ENCODE measurements around the gene GSG1.

Gene GSG1

GRCh38 chr12:13103391-13104033 lies at the start of gene GSG1:
GSG1 (minus strand) TSS chr12:13103667; CDS start chr12:13103512, 155 bp downstream.
- no peak for DNase-seq

DNA sequence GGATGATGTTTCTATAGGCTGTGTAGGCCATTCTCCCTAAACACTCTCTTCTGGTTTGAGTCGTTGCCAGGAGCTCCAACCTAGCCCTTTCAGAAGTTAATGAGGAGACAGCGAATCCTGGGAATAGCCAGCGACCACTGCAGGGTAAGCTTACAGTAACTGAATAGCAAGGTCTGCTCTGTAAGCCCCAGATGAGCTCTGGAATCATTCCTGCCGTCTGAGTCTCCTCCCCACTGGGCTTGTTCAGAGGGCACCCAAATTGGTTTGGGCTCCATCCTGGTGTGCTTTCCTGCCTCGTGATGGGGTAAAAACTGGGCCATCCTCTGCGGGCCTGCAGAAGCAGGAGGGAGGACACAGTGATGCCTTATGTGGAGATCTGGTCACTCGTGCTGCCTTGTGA lies 49.7 kb upstream of the GSG1 start:
- DNase-seq, result no peak

GRCh38 chr12:13152756-13153155 lies 49.3 kb upstream of the GSG1 start:
- no peak for DNase-seq

DNA sequence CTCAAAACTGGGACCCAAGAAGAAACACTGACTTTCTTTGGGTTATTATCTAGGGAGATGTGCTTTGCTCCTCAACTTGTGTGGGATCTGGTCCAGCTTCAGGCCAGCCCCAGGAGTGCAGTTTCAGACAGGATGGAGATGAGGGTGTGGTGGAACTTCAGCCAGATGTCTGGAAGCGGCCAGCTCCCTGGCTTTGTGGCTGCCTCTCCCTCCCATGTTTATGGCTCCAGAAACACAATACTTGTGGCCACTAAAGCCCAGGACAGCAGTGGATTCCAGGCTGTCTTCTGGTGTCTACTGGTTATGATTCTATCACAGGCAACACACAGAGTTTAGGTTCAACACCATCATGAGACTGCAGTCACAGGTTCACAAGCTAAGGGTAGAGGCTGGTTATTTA lies 48.8 kb upstream of the GSG1 start:
- no peak for DNase-seq

GRCh38 chr12:13149411-13149810 lies 45.9 kb upstream of the GSG1 start:
- no peak for DNase-seq

DNA sequence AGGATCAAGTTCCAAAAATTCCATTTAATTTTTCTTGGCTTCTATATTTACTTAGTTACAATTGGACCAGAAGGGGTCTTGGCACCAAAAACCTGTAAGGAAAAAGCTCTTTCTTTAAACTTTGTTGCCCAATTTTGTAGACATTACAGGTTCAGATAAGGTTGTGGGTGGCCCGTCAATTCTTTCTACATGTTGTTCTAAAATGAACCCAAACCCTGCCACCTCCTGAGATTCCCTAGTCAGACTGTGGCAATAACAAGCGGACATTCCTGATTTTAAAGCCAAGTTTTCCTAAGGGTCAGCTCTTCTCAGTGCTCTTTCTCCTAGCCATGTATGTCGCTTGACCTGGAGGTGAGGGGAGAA lies 45.0 kb upstream of the GSG1 start:
- DNase-seq, result no peak

DNA sequence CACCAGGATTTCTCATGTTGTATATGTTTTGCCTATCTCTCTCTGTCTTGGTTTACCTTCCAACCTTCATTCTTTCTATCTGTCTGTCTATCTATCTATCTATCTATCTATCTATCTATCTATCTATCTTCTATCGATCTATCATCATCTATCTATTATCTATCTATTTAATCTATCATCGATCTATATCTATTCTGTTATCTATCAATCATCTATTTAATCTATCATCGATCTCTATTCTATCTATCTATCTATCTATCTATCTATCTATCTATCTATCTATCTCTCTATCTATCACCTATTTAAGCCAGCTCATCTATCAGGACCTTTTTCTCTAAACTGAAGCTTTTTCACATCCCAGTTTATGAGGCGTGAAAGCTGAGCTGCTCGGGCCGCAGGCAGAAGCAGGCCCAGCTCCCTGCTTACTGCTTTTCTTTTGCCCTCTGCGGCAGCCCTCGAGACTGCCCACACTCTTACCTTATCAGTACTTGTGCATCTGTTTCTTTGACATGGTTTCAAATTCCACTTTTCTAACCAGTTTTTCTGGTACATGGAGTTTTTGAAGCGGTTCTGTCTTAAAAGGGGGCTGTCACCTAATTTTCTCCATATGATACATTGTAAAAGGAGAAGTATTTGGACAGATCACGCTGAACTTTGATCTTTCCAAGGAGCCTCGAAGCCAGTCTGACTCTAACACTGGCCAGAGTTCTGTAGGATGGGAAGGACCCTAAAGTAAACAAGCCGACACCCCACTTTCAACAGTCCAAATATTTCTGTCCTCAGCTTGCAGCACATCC lies 44.4 kb upstream of the GSG1 start:
- DNase-seq, result no peak

- DNase-seq, result no peak
These were observed 43.0 kb upstream of the GSG1 start for GRCh38 chr12:13146336-13146938.

DNA sequence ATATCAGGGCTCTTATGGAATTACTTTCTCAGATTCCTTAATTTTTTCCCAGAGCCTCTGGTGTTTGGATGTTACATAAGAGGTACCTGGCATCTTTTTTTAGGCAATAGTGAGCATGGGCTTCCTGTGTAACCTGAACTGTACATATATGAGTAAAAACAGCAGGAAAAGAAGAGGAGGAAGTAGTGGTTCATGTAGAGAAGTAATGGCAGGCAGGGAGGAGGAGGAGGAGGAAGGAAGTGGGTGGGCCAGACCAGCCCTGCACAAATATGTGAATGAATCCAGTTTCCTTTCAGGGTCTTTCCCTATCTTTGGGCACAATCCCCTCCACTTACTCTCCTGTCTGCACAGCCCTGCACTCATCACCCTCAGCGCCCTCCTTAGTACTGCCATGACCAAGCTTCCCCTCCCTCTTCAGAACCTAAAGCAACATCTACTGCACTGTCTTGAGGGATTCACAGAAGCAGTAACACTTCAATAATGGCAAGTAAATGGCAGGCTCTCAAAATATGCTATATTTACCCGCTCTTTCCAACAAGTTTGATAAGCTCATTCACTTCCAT lies 40.9 kb upstream of the GSG1 start:
- DNase-seq, result no peak

- DNase-seq, result no peak
These were observed 39.3 kb upstream of the GSG1 start for GRCh38 chr12:13142747-13143146.

- no peak for DNase-seq
These were observed 38.2 kb upstream of the GSG1 start for GRCh38 chr12:13141686-13142085.

DNA sequence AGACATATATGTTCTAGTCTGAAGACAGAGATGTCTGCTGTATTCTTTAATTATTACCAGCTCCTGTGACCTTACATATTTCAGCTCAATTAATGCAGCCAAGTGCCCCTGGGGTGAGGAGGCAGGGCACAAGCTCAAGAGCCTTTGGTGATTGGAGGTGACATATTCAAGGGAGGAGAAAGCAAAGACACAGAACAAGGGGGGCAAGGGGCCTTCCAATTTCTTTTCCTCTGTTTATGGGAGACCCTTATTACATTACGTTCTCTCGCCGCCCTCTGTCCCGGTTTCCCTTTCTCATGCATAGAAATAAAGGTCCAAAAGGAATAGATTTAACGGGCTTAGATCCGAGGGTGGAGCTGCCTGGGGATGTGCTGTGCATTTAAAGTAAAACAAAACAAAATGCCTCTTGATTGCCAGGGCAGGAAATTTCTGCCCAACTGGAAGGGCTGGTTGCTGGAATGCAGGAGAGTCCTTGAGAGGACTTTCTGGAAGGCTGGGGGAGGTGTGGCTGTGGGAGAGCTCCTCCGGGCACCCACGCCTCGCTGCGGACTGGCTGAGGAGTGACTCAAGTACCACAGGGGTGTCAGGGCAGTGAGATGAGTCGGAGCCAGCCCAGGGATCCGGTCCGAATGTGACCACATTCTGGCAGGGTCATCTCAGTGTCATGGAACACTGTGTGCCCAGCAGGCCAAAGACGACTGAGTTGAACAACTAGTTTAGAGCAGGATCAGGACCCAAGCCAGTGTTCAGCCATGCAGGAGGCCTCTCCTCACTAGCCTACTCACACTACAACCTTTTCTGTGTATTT lies 32.1 kb upstream of the GSG1 start:
- DNase-seq, result peak in 38 of 56 donors; percentile 5 to 67 (median 30)

DNA sequence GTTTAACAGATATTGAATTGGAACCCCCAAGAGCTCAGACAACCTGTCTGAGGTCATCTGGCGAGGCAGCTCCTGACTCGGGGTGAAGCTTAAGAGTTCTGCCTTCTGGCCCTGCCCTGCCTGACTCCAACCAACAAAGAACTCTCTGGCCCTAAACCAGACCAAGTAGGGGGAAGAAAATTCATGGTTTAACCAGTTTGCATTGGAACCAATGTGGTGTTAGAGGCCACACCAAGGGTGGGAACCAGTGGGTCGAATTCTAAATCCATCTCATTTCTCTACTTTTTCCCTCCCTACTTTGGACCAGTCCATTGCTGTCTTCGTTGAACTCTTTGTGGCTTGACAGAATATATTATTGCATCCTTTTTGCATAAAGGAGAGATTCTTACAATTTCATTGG lies 30.4 kb upstream of the GSG1 start:
- DNase-seq, result no peak

GRCh38 chr12:13130981-13131380 lies 27.5 kb upstream of the GSG1 start:
- no peak for DNase-seq

- DNase-seq, result peak in 5 of 56 donors; percentile 3 to 41 (median 18)
These were observed 25.0 kb upstream of the GSG1 start for GRCh38 chr12:13128291-13128965.

- no peak for DNase-seq
These were observed 24.0 kb upstream of the GSG1 start for GRCh38 chr12:13127444-13127843.

- no peak for DNase-seq
These were observed 23.0 kb upstream of the GSG1 start for GRCh38 chr12:13126494-13126893.

DNA sequence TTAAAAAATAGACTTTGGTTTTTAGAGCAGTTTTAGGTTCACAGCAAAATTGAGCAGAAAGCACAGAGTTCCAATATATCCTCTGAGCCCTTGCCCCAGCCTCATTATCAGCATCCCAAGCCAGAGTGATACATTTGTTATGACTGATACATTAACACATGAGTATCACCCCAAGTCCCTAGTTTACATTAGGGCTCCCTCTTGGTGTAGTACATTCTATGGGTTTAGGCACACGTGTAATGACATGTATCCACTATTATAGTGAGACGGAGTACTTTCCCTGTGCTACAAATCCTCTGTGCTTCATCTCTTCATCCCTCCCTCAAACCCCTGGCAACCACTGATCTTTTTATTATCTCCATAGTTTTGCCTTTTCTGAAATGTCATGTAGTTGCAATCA lies 22.5 kb upstream of the GSG1 start:
- no peak for DNase-seq

GRCh38 chr12:13124656-13125505 lies 21.4 kb upstream of the GSG1 start:
- DNase-seq, result no peak

DNA sequence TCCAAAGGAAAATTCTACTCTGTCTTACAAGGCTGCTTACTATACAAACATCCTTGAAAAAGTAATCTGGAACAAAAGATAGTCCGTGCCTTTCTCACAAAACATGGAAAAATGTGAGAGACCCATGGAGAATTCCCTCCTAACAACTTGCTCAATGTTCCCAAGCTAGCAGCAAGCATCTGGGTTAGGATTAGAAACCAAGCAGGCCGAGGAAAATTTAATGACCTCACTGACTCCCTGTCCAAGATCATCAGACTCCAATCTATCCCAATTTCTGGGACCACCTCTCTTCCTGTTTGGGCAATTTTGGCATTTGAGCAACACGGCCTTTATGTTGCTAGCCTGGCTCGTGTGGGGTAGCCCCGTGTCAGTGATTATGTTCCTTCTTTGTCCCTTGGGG lies 18.1 kb upstream of the GSG1 start:
- no peak for DNase-seq
